ENCODE data around the gene ZNF385D. TPM values are rescaled to one million over a fixed set of nuclear protein-coding genes. Genes with fewer than 3 reads are reported as not detected.

Gene ZNF385D
- total RNA-seq, 1 donor from 2014 or later: 42.9 TPM

- Mint-ChIP-seq H3K9me3 (ENCODE audit: unreplicated experiment) (peaks cover 7% of the 10 kb centered on the region), H3K27ac (ENCODE audit: unreplicated experiment) (no peak overlapping the region), H3K4me1 (ENCODE audit: low read depth, unreplicated experiment) (peaks cover 31% of the 10 kb centered on the region), H3K36me3 (ENCODE audit: unreplicated experiment) (peaks cover 4% of the 10 kb centered on the region), H3K27me3 (ENCODE audit: unreplicated experiment) (no peaks in the 10 kb centered on the region), H3K4me3 (ENCODE audit: unreplicated experiment) (no peak overlapping the region)
- DNase-seq: no peak
- TF ChIP-seq CTCF (IDR thresholded peaks at IDR 0.05; ENCODE audit: partially characterized antibody, unreplicated experiment): no peak
Measured at GRCh38 chr3:21786438-21786797, 35.4 kb upstream of the ZNF385D start.

DNA sequence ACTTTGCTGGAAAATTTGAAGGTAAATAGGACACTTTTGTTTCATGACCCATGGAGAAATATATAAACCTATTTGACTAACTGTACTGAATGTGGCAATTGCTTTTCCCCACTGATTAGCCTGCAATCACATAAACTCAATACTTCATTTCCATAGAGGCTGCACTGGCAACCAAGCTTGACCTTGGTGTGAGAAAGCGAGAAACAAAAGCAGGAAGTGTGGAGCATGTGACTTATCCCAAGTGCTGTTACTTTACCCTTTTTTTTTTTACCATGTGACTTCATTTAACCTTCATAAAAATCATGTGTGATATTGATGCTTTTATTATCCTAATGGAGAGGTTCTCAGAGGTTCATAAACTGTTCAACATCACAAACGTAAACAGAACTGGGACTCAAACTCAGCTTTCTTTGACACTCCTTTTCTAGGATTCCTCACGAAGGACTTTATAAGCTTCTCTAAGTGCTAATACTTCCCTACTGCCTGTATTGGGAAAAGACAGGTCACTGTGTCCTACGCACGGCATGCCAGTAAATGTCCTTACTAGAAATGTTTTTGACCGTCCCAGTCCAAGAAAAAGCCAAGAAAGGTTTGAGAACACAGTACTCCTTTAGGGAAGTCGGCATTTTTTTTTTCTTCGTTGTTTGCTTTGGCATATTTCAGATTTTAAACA is 34.9 kb upstream of the ZNF385D start:
- H3K36me3 Mint-ChIP-seq (ENCODE audit: unreplicated experiment): peaks cover 4% of the 10 kb centered on the region
- H3K4me3 Mint-ChIP-seq (ENCODE audit: unreplicated experiment): no peak overlapping the region
- peaks cover 7% of the 10 kb centered on the region for H3K9me3 Mint-ChIP-seq (ENCODE audit: unreplicated experiment)
- no peak overlapping the region for H3K27ac Mint-ChIP-seq (ENCODE audit: unreplicated experiment)
- TF ChIP-seq CTCF (IDR thresholded peaks at IDR 0.05; ENCODE audit: partially characterized antibody, unreplicated experiment): no peak
- DNase-seq: no peak
- no peaks in the 10 kb centered on the region for H3K27me3 Mint-ChIP-seq (ENCODE audit: unreplicated experiment)
- peaks cover 29% of the 10 kb centered on the region for H3K4me1 Mint-ChIP-seq (ENCODE audit: low read depth, unreplicated experiment)

GRCh38 chr3:21783839-21784238 is 32.8 kb upstream of the ZNF385D start:
- peaks cover 2% of the 10 kb centered on the region for H3K9me3 Mint-ChIP-seq (ENCODE audit: unreplicated experiment)
- DNase-seq: no peak
- TF ChIP-seq CTCF (IDR thresholded peaks at IDR 0.05; ENCODE audit: partially characterized antibody, unreplicated experiment): no peak
- H3K4me1 Mint-ChIP-seq (ENCODE audit: low read depth, unreplicated experiment): peaks cover 15% of the 10 kb centered on the region
- H3K27me3 Mint-ChIP-seq (ENCODE audit: unreplicated experiment): no peaks in the 10 kb centered on the region
- H3K4me3 Mint-ChIP-seq (ENCODE audit: unreplicated experiment): no peak overlapping the region
- H3K27ac Mint-ChIP-seq (ENCODE audit: unreplicated experiment): no peak overlapping the region
- peaks cover 4% of the 10 kb centered on the region for H3K36me3 Mint-ChIP-seq (ENCODE audit: unreplicated experiment)

GRCh38 chr3:21781355-21781754 is 30.3 kb upstream of the ZNF385D start:
- no peak overlapping the region for H3K27ac Mint-ChIP-seq (ENCODE audit: unreplicated experiment)
- peaks cover 17% of the 10 kb centered on the region for H3K4me1 Mint-ChIP-seq (ENCODE audit: low read depth, unreplicated experiment)
- H3K9me3 Mint-ChIP-seq (ENCODE audit: unreplicated experiment): no peaks in the 10 kb centered on the region
- H3K27me3 Mint-ChIP-seq (ENCODE audit: unreplicated experiment): no peaks in the 10 kb centered on the region
- no peak overlapping the region for H3K4me3 Mint-ChIP-seq (ENCODE audit: unreplicated experiment)
- TF ChIP-seq CTCF (IDR thresholded peaks at IDR 0.05; ENCODE audit: partially characterized antibody, unreplicated experiment): no peak
- no peak for DNase-seq
- no peaks in the 10 kb centered on the region for H3K36me3 Mint-ChIP-seq (ENCODE audit: unreplicated experiment)

- H3K9me3 Mint-ChIP-seq (ENCODE audit: unreplicated experiment): no peaks in the 10 kb centered on the region
- H3K27me3 Mint-ChIP-seq (ENCODE audit: unreplicated experiment): no peaks in the 10 kb centered on the region
- TF ChIP-seq CTCF (IDR thresholded peaks at IDR 0.05; ENCODE audit: partially characterized antibody, unreplicated experiment): no peak
- DNase-seq: no peak
- H3K27ac Mint-ChIP-seq (ENCODE audit: unreplicated experiment): no peak overlapping the region
- H3K4me3 Mint-ChIP-seq (ENCODE audit: unreplicated experiment): no peak overlapping the region
- no peaks in the 10 kb centered on the region for H3K36me3 Mint-ChIP-seq (ENCODE audit: unreplicated experiment)
- peaks cover 12% of the 10 kb centered on the region for H3K4me1 Mint-ChIP-seq (ENCODE audit: low read depth, unreplicated experiment)
Measured at GRCh38 chr3:21779909-21780308, 28.9 kb upstream of the ZNF385D start.

Data from glutamatergic neuron (in vitro differentiated cells).